Activated CD4-positive, alpha-beta T cell treated with anti-CD3 and anti-CD28 coated beads, Interleukin-2, amount 50 U/mL, for 48 hours (primary cell): ENCODE measurements around the gene RAD51D.
"Not testable (repeated sequence)": the region's sequence is repeated elsewhere in the genome, so short reads cannot be mapped to it uniquely, and the experiment has no call there.

ENCODE experiments used
- DNase-seq, 2 experiments: peaks; one replicate each; pipeline ENCODE4 v3.0.0-alpha.2; 2020

Gene RAD51D

DNA sequence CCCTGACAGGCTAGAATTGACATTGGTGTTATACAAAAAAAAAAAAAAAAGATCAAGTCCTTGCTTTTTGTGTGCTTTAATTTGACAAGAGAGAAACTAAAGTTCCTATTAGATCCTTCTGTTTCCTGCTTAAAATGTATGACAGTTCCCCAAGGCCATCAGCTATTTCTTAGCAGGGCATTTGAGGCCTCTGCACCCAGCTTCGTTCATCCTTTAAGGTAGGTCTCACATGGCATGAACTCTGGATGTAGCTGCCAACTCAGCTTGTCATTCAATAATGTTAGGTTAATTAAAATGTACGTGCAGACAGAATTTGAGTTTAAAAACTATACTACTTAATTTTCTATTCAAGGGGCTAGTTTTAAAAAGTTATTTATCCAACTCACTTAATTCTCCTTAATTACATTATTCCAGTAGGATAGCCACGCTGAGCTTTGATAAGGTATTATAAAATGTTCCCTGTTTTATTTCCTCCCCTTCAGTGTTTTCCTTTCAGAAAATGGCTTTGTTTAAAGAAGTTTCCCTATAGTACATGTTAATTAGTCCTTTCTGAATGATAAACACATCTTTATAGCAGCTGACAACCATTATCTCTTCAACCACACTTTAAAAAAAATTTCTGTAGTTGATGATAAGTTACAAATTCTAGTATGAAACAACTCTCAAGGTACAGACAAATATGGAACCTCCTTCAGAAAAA lies 55.0 kb downstream of the RAD51D start:
- DNase-seq: no peak

DNA sequence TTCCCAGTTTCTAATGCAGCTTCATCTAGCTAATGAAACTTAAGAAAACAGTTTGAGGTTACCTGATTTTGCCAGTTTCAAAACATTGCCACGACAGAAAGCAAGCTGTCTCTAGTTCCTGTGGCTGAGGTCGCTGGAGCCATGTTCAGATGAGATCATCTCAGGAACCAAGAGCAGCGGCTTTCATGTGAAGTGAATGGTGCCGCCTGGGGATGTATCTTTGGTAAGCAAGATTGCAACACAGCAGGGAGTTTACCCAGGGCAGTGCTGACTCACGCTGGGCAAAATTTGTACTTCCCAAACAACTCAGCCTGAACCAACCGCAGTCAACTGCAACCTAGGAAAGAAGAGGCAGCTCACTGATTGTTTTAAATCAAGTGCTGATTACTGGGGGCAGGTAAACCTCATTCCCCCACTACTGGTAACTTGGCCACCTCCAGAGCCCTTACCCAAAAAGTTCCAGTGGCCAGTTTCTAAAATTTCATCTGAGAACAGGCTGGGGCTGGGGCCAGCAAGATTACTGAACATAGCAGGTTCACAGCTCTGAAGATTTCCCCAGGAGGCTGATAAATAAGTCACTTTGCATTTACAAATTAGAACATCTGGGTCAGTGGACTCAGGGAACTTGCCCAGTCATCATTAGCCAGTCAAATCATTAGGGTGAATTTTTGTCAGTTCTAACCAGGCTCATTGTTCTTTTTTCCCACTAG lies 56.0 kb downstream of the RAD51D start, which contains the start of gene RFFL:
TSS of gene RFFL (minus strand) at position 194 of the 710 bp plus-strand sequence. CDS start 37,154 bp downstream, outside the sequence.
- peak; percentile 86 to 90 for DNase-seq

DNA sequence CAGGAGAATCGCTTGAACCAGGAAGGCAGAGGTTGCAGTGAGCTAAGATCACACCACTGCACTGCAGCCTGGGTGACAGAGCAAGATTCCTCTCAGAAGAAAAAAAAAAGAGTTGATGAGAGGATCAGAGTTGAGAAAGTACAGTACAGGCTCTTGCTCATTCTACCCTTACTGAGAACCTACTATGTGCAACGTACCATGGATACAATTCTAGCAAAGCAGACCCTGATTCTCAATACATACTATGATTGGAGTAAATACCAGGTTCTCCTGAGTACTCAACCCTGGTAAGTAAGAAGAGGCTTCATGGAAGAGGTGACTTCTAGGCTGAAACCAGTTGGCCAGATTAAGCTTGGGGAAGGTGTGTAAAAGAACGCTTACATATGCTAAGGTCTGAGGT lies 57.4 kb downstream of the RAD51D start:
- no peak for DNase-seq

DNA sequence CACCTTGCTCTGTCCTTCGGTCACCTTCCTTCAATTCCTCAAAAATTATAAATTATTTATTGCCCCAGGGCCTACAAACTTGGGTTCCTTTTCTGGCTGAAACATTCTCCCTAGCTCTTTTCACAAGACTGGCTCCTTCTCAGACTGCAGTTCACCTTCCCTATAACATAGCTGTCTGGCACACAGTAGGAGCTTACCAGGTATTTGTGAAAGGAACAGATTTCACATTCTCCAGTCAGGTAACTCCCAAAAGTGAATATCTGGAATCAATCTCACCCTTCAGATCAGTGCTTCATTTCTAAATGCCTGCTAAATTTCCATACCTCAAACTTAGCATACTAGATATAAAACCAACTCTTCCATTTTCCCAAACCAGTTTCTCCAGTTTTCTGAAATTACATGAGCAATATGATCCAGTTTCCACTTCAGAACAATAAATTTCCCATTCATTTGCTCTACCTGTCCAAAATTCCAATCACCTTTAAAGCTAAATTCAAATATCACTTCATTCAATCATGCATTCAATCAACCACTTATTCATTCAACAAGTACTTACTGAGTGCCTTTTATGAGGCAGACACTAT lies 62.2 kb downstream of the RAD51D start:
- DNase-seq: no peak

DNA sequence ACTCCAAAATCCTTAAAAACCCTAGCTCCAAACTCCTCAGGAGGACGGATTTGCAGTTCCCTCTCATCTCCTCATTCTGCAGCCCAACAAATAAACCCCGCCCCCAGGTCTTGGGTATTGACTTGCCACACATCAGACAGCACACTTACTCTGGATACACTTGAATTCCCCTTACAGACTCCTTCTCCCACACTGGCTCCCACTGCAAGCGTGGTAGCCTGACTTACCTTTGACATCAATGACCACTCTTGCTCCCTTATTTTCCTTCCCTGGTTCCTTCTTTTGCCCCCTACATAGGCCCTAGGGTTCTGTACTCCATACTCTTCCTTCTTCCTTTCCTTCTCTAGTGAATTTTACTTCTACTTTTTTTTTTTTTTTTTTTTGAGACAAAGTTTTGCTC lies 63.6 kb downstream of the RAD51D start:
- no peak for DNase-seq

DNA sequence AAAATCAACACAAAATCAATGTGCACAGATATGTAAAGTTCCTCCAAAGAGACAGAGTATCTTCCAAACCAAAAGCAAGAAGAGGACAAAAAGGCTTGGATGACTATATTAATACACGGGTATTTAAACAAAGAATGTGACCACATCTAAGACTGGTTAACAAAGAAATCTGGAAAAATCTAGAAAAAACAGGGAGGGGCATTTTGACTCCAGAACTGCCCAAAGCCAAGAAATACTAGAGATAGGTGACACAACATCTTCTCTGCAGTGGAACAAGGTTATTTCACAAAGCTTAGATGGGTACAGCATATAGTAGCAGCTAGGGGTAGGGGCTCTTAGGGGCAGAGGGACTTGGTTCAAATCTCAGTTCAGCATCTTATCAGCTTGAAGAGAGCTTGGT lies 66.5 kb downstream of the RAD51D start:
- DNase-seq: no peak

- DNase-seq: no peak
Observed at GRCh38 chr17:35052780-35053179, 66.9 kb downstream of the RAD51D start.

DNA sequence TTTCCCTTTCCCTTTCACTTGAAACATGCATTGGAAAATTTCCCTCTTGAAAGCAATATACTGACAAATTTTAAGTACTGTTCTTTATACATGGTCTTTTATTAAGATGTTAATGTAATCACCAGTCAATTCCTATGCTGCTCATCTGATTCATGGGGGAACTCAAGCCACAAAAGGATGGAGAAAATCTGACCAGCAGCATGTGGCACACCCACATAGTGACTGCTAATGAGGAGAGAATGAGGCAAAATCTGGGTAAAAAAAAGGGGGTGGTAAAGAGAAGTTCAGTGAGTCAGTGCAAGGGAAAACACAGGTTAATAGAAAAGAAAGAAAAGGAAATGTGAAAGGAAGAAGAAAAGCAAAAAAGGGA lies 67.4 kb downstream of the RAD51D start:
- DNase-seq: no peak

DNA sequence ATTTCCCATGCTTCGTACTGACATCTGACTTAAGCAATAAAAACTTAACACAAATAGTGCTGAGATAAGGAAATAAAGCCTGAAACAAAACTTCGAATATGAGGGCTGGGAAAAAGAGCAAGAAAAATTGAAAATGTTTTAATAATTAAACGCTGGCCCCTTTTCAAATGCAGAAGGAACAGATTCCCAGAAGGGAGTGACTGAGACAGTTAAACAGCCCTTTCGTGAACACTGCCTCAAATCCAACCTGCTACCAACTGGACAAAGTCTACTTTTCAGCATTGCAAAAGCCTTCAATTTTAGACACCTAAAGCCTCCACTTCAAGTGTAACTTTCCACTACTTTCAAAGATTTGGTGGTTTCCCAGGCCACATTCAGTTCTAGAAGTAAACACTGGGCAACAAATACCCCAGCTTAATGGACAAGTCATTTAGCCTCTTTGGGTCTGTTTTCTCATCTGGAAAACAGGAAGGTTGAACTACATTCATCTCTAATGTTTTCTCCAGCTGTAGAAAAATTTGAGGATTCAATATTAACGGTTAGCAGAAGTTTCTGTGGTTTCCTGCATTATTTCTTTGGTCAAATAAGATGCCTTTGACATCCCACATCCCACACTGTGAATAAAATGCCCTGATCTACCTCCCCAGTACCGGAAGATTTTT lies 68.0 kb downstream of the RAD51D start:
- DNase-seq: no peak

DNA sequence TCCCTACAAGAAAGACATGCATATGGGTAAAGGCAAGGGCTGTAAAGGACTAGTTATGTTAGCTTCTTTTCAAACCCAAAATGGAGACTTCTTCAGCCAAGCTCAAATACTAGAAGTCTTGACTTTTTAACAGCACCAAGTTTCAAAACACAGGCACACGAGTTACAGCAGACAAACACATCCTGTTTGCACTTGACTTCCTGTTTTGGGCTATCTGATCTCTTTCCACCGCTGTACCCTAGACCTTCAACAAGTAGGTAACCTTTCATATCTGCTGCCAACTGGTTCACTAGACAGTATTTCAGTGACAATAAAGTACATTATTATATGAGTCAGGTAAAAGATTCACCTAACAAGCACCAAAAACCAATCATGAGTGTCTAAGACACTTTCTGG lies 68.5 kb downstream of the RAD51D start:
- DNase-seq: no peak

DNA sequence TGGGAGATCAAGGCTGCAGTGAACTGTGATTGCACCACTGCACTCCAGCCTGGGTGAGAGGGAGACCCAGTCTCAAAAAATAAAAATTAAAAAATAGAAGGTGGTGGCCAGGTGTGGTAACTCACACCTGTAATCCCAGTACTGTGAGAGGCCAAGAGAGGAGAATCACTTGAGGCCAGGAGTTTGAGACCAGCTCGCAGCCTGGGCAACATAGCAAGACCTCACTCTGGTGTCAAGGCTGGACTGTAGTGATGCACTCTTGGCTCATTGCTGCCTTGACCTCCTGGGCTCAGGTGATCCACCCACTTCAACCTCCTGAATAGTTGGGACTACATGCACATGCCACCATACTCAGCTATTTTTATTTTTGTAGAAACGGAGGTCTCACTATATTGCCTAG lies 69.5 kb downstream of the RAD51D start:
- no peak for DNase-seq

GRCh38 chr17:35048685-35049379 lies 70.8 kb downstream of the RAD51D start:
- DNase-seq: no peak

- DNase-seq: peak; percentile 48 to 63
Observed at GRCh38 chr17:35046740-35047283, 72.8 kb downstream of the RAD51D start.

DNA sequence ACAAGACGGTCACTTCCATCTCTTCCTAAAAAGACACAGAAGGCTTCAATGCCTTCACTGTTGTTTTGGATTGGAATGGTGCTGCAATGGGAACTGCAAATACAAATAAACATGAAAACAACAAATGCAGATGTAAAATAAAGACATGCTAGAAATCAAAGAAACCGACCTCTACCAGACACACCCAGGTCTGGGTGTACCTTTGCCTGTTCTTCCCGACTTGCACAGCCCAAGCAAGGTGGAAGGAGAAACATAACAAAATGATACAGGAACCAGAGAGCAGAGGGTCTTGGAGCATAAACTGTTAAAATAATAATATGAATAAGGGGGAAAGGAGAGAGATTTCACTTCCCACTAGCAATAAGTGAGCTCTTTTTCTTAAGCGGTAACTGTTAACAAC lies 73.4 kb downstream of the RAD51D start:
- DNase-seq: no peak

DNA sequence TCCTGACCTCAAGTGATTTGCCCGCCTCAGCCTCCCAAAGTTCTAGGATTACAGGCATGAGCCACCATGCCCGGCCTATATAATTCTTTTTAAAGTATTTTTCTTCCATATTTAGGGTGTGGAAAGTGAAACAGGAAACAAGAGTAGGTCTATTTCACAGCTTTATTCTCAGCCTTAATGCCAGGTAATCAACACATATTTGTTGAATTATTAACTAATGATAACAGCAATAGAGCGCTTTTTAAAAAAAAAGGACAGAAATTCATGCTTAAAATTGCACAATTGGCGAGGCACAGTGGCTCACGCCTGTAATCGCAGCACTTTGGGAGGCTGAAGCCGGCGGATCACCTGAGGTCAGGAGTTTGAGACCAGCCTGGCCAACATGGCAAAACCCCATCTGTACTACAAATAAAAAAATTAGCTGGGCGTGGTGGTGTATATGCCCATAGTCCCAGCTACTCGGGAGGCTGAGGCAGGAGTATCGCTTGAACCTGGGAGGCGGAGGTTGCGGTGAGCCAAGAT lies 74.1 kb downstream of the RAD51D start:
- not testable (repeated sequence) for DNase-seq

DNA sequence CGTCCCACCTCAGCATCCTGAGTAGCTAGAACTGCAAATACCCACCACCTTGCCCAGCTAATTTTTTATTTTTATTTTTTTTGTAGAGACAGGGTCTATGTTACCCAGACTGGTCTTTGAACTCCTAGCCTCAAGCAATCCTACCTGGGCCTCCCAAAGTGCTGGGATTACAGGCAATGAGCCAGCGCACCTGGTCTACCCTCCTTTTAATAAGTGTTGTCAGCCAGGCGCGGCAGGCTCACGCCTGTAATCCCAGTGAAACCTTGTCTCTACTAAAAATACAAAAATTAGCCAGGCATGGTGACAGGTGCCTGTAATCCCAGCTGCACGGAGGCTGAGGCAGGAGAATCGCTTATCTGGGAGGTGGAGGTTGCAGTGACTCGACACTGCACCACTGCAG lies 75.5 kb downstream of the RAD51D start:
- no peak for DNase-seq
